ENCODE data around the gene CDH13.

CDH13 gene

GRCh38 chr16:82626791-82627261, at the start of gene CDH13:
Gene CDH13, plus strand, starts transcription at chr16:82626969.
- DNase-seq (ENCODE audit: low read depth): peak; percentile 51

- DNase-seq (ENCODE audit: low read depth): no peak
Measured at GRCh38 chr16:82580298-82580890, 46.4 kb upstream of the CDH13 start.

GRCh38 chr16:82582975-82583374, 43.8 kb upstream of the CDH13 start:
- no peak for DNase-seq (ENCODE audit: low read depth)

- DNase-seq (ENCODE audit: low read depth): peak; percentile 1
Measured at GRCh38 chr16:82583422-82583821, 43.3 kb upstream of the CDH13 start.

GRCh38 chr16:82584553-82585152, 42.1 kb upstream of the CDH13 start:
- DNase-seq (ENCODE audit: low read depth): no peak

- DNase-seq (ENCODE audit: low read depth): no peak
Measured at GRCh38 chr16:82585675-82586074, 41.1 kb upstream of the CDH13 start.

GRCh38 chr16:82586130-82586529, 40.6 kb upstream of the CDH13 start:
- no peak for DNase-seq (ENCODE audit: low read depth)

- DNase-seq (ENCODE audit: low read depth): no peak
Measured at GRCh38 chr16:82587289-82587688, 39.5 kb upstream of the CDH13 start.

GRCh38 chr16:82589407-82589806, 37.4 kb upstream of the CDH13 start:
- DNase-seq (ENCODE audit: low read depth): no peak

GRCh38 chr16:82594114-82594513, 32.7 kb upstream of the CDH13 start:
- DNase-seq (ENCODE audit: low read depth): no peak

GRCh38 chr16:82598771-82599170, 28.0 kb upstream of the CDH13 start:
- DNase-seq (ENCODE audit: low read depth): no peak

GRCh38 chr16:82601989-82602640, 24.7 kb upstream of the CDH13 start:
- DNase-seq (ENCODE audit: low read depth): no peak

GRCh38 chr16:82603784-82604411, 22.9 kb upstream of the CDH13 start:
- peak; percentile 54 for DNase-seq (ENCODE audit: low read depth)

- DNase-seq (ENCODE audit: low read depth): no peak
Measured at GRCh38 chr16:82605076-82605475, 21.7 kb upstream of the CDH13 start.

- no peak for DNase-seq (ENCODE audit: low read depth)
Measured at GRCh38 chr16:82605863-82606620, 20.7 kb upstream of the CDH13 start.

- DNase-seq (ENCODE audit: low read depth): no peak
Measured at GRCh38 chr16:82609140-82609539, 17.6 kb upstream of the CDH13 start.

- no peak for DNase-seq (ENCODE audit: low read depth)
Measured at GRCh38 chr16:82612263-82612662, 14.5 kb upstream of the CDH13 start.

GRCh38 chr16:82616356-82616755, 10.4 kb upstream of the CDH13 start:
- DNase-seq (ENCODE audit: low read depth): no peak

GRCh38 chr16:82621781-82622180, 5.0 kb upstream of the CDH13 start:
- DNase-seq (ENCODE audit: low read depth): no peak

GRCh38 chr16:82623241-82623640, 3.5 kb upstream of the CDH13 start:
- no peak for DNase-seq (ENCODE audit: low read depth)

- no peak for DNase-seq (ENCODE audit: low read depth)
Measured at GRCh38 chr16:82625066-82625968, 1.5 kb upstream of the CDH13 start.

Measured in GM04504 (cell line).